Ovary (tissue), 9 donors: ENCODE results near the gene WDR54. TPM values are rescaled to one million over a fixed set of nuclear protein-coding genes. Genes with fewer than 3 reads are reported as not detected.

ENCODE experiments used
- DNase-seq, 5 donors: peaks; one replicate each; pipeline ENCODE4 v3.0.0-alpha.2; 2019 to 2020
- H3K27ac ChIP-seq, 2 donors: fragments of 200-600 bp; one replicate each; pipeline versions ENCODE4 v1.5.1 to v1.8.0; 2019 to 2022
- H3K27me3 ChIP-seq: fragments of 200-600 bp; one replicate; pipeline ENCODE4 v1.8.0; 2022
- H3K36me3 ChIP-seq: fragments of 200-600 bp; sonication (generic); one replicate; pipeline ENCODE4 v1.5.1; 2019
- H3K4me1 ChIP-seq: one replicate; pipeline ENCODE4 v1.8.1; 2013; ENCODE audit warnings: mild to moderate bottlenecking, moderate library complexity; ENCODE audit not compliant: insufficient read depth
- H3K4me3 ChIP-seq: fragments of 200-600 bp; sonication (generic); one replicate; pipeline ENCODE4 v1.5.1; 2017
- H3K9me3 ChIP-seq, 2 donors: fragments of 200-600 bp in 1 of 2; sonication (generic) in 1 of 2; one replicate each; pipeline versions ENCODE4 v1.5.1 to v1.8.1; 2013 to 2019; ENCODE audit warnings: mild to moderate bottlenecking in 1 of 2, moderate library complexity in 1 of 2
- EP300 ChIP-seq: sonication (generic); formaldehyde crosslinking; IDR thresholded peaks from one replicate; pipeline ENCODE4 v1.6.1; 2017; ENCODE audit warnings: antibody characterized with exemption
- POLR2A ChIP-seq: fragments of 450-650 bp; IDR thresholded peaks from one replicate; pipeline ENCODE4 v1.6.1; 2017; ENCODE audit warnings: antibody characterized with exemption, mild to moderate bottlenecking, moderate library complexity
- WGBS, 3 donors: extraction: QIAGEN DNeasy Blood & Tissue Kit in 1 of 3; methylation state at CpG; one replicate each; pipeline versions ENCODE4 v1.1.5 to v1.1.7; 2013 to 2017; 5-methylcytosine and 5-hydroxymethylcytosine counted together
- intact Hi-C, 4 donors: fragments of 100-400 bp; cut with DNase I; formaldehyde crosslinking; loops; one replicate each; pipeline versions ENCODE4 v1.11.0 to v1.15.1; 2022 to 2023
- polyA plus RNA-seq, 2 donors: library from polyadenylated mRNA; stranded (reverse); fragments of 200-250 nt in 1 of 2; fragments of 350-450 nt in 1 of 2; fragmentation: Illumina TruSeq in 1 of 2; extraction: RNeasy Lipid Tissue Mini Kit (QIAGEN cat#74804) in 1 of 2; gene quantifications; one replicate each; pipeline ENCODE4 v1.2.3, GENCODE V29; 2013 to 2014
- total RNA-seq, 7 donors: library from RNA; depleted of rRNA in 2 of 7; stranded (reverse); fragments of >200 nt in 2 of 7; fragmentation: NEBNext Ultra II Directional in 3 of 7; extraction: Animal tissue kit (Norgen Biotek cat#: 25700) in 3 of 7; gene quantifications; one replicate each; pipeline versions ENCODE4 v1.1.0 to v1.2.4, GENCODE V29; 2016 to 2023
- TF ChIP-seq, protein P1 (sequence below), 3 donors: fragments of 450-650 bp in 2 of 3; fragments of 200-600 bp in 1 of 3; IDR thresholded peaks; one replicate each; pipeline versions ENCODE4 v1.5.1 to v1.8.0; 2016 to 2022; ENCODE audit warnings: antibody characterized with exemption in 3 of 3, mild to moderate bottlenecking in 1 of 3
- donor health status: DM: no; HTN: no; CAD: no; lungs with moderate emphysema.
- donor health status: DM: no; HTN: no; CAD: no.
- donor health status: Bipolar disorder and iron deficiency.
- donor health status: DM: yes; HTN: yes; CAD: no.
- donor health status: DM: no; HTN: no; CAD: no.
- donor health status: DM: yes; HTN: yes; CAD: no.

The WDR54 gene
- total and polyA plus RNA-seq, 9 donors = 8.6 to 41.6 (median 16.2) TPM

DNA sequence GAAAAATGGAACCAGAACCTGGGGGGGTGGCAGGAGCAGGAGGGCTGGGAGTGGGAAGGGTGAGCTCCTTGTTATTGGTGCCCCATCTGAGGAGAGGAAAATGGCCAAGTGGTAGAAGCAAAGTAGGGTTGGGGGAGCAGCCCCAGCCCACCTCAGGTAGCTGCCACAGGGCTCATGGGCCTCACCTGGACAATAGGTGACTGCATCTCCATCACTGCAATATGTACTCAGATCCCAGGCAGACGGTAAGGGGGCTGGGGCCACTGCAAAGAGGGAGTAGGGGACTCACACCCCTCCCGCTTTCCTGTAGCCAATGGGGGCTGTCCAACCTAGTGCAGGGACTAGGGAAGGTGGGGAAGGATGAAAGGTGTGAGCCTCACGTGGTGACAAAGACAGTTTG is 4.3 kb upstream of the WDR54 start:
- DNase-seq = no peak
- no peaks in the 10 kb centered on the region for H3K9me3 ChIP-seq
- TF ChIP-seq EP300 (no peak), POLR2A (no peak)
- TF ChIP-seq, protein P1, sequence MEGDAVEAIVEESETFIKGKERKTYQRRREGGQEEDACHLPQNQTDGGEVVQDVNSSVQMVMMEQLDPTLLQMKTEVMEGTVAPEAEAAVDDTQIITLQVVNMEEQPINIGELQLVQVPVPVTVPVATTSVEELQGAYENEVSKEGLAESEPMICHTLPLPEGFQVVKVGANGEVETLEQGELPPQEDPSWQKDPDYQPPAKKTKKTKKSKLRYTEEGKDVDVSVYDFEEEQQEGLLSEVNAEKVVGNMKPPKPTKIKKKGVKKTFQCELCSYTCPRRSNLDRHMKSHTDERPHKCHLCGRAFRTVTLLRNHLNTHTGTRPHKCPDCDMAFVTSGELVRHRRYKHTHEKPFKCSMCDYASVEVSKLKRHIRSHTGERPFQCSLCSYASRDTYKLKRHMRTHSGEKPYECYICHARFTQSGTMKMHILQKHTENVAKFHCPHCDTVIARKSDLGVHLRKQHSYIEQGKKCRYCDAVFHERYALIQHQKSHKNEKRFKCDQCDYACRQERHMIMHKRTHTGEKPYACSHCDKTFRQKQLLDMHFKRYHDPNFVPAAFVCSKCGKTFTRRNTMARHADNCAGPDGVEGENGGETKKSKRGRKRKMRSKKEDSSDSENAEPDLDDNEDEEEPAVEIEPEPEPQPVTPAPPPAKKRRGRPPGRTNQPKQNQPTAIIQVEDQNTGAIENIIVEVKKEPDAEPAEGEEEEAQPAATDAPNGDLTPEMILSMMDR (IDR thresholded peaks at IDR 0.05) = no peak
- H3K27me3 ChIP-seq = no peaks in the 10 kb centered on the region
- no peaks in the 10 kb centered on the region for H3K36me3 ChIP-seq
- H3K4me3 ChIP-seq = no peak overlapping the region
- intact Hi-C loops = no loop called here
- H3K4me1 ChIP-seq = peaks cover 22% of the 10 kb centered on the region
- no peak overlapping the region for H3K27ac ChIP-seq
- WGBS, 3 donors = 77 to 84% (median 82%) methylated on average over 3 of the region's 3 CpGs

DNA sequence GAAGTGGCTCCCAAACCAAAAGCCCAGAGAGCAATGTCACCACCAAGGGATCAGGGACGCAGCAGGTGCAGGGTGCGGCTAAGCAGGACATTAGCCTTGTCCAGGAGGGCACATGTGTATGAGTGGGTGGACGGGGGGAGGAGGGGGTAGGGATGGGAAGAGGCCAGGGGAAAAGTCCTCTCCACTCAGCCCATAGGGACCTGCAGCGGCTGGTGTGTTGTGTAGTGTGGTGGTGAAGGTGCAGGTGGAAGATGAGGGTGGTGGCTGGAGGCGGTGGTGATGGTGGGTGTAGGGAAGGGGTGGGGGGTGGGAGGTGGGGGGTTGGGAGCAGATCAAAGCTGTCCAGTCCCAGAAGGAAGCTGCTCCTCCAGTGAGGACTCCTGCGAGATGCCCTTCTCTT is 3.8 kb upstream of the WDR54 start:
- Histone ChIP-seq H3K9me3 (no peaks in the 10 kb centered on the region), H3K36me3 (no peaks in the 10 kb centered on the region), H3K27ac (no peak overlapping the region), H3K4me3 (no peak overlapping the region), H3K27me3 (no peaks in the 10 kb centered on the region), H3K4me1 (peaks cover 22% of the 10 kb centered on the region)
- TF ChIP-seq, protein P1 (IDR thresholded peaks at IDR 0.05) = no peak
- TF ChIP-seq POLR2A = no peak
- 82 to 90% (median 87%) methylated on average over 6 of the region's 6 CpGs for WGBS, 3 donors
- DNase-seq = no peak
- intact Hi-C loops = no loop called here

DNA sequence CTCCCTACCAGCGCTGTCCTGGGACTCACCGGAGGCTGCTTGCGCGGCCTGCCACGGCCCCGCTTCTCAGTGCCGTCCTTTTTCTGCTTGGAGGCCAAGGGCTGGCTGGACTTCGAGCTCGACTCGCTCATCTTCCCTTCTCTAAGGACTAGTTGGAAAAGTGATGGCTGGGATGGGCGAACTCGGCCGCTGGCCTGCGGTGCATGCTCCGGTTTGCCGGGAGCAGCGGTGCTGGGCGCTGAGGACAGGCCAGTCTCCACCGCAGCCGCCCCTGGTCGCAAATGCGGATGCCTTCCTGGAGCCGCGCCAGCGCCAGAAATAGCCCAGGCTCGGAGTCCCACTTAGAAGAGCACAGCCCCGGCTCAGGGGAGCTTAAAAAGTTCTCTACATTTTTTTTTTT is 3.2 kb upstream of the WDR54 start:
- DNase-seq = peak in 1 of 5 donors; percentile 45
- Histone ChIP-seq H3K9me3 (no peaks in the 10 kb centered on the region), H3K27me3 (no peaks in the 10 kb centered on the region), H3K27ac (no peak overlapping the region), H3K4me3 (no peak overlapping the region), H3K4me1 (peaks cover 22% of the 10 kb centered on the region), H3K36me3 (no peaks in the 10 kb centered on the region)
- TF ChIP-seq POLR2A (no peak), EP300 (no peak)
- TF ChIP-seq, protein P1 (IDR thresholded peaks at IDR 0.05) = no peak
- intact Hi-C loops = no loop called here
- WGBS, 3 donors = 76 to 81% (median 81%) methylated on average over 27 of the region's 27 CpGs

DNA sequence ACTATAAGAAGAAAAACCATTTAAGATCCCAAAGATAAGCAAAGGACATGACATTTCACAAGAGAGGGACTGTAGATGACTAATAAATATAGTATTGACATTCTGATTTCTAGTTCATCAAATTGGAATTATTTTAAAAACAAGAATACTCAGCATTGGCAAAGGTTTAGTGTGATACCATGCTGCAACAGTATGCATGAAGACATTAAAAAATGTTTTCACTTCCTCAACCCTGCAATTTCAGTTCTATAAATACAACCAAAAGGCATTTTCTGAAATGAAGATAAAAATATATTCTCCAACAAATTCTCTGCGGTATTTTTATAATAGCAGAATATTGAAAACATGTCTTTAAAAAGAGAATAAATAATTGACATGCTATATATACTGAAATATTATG is 2.2 kb upstream of the WDR54 start:
- WGBS, 3 donors = 71 to 82% (median 76%) methylated on average over 1 of the region's 1 CpG

More for the DNA sequence above, 2.2 kb upstream of the WDR54 start:
- TF ChIP-seq, protein P1 (IDR thresholded peaks at IDR 0.05) = no peak
- TF ChIP-seq POLR2A (no peak), EP300 (no peak)
- no peak overlapping the region for H3K27ac ChIP-seq
- intact Hi-C loops = no loop called here
- no peaks in the 10 kb centered on the region for H3K27me3 ChIP-seq
- no peaks in the 10 kb centered on the region for H3K9me3 ChIP-seq
- H3K4me3 ChIP-seq = no peak overlapping the region
- no peak for DNase-seq
- H3K4me1 ChIP-seq = peaks cover 19% of the 10 kb centered on the region
- H3K36me3 ChIP-seq = no peaks in the 10 kb centered on the region
